A673 (cell line): ENCODE results near the gene MYOC.

Source experiments
- EZH2 ChIP-seq: fragments of 200-600 bp; sonication (generic); IDR thresholded peaks from 2 replicates; pipeline ENCODE4 v1.6.1; 2017; ENCODE audit warnings: borderline replicate concordance, low read depth, mild to moderate bottlenecking, mixed read lengths, antibody characterized with exemption, low read length; ENCODE audit not compliant: poor library complexity, severe bottlenecking
- TF ChIP-seq, protein P1 (sequence below): fragments of 300-800, 200-600 bp; sonication (generic); conservative IDR thresholded peaks from 2 replicates; pipeline ENCODE4 v1.5.1; 2017; ENCODE audit warnings: low read depth, mild to moderate bottlenecking, antibody characterized with exemption, low read length, moderate library complexity, mixed read lengths

DNA sequence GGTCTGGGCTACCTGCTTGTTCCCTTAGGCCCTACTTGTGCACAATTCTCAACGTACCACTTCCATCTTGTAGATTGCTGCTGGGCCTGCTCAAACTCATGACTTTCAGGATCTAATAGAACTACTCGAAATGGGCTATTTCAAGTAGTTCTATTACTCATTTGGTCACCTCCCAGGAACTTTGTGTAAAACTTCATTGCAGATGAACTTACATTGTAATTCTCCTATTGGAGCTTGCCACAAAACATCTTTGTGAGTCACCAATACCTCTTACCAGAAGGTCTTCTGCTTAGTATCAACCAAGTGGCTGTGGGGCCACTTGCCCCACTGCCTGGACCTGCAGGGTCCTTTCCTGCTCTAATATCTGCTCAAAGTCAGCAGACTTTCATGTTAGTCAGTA is 41.2 kb downstream of the MYOC start:
- no peak for TF ChIP-seq EZH2
- TF ChIP-seq, protein P1, sequence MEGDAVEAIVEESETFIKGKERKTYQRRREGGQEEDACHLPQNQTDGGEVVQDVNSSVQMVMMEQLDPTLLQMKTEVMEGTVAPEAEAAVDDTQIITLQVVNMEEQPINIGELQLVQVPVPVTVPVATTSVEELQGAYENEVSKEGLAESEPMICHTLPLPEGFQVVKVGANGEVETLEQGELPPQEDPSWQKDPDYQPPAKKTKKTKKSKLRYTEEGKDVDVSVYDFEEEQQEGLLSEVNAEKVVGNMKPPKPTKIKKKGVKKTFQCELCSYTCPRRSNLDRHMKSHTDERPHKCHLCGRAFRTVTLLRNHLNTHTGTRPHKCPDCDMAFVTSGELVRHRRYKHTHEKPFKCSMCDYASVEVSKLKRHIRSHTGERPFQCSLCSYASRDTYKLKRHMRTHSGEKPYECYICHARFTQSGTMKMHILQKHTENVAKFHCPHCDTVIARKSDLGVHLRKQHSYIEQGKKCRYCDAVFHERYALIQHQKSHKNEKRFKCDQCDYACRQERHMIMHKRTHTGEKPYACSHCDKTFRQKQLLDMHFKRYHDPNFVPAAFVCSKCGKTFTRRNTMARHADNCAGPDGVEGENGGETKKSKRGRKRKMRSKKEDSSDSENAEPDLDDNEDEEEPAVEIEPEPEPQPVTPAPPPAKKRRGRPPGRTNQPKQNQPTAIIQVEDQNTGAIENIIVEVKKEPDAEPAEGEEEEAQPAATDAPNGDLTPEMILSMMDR, result no peak
